Right lobe of liver (tissue), 4 donors: ENCODE data around the gene SLC26A11.

Experiments used
- CTCF ChIP-seq, 4 donors: fragments of 200-600 bp in 3 of 4; fragments of 450-650 bp in 1 of 4; IDR thresholded peaks; one replicate each; pipeline versions ENCODE4 v1.5.1 to v1.8.0; 2016 to 2022; ENCODE audit warnings: antibody characterized with exemption in 4 of 4, mild to moderate bottlenecking in 2 of 4
- POLR2A ChIP-seq: fragments of 450-650 bp; IDR thresholded peaks from one replicate; pipeline ENCODE4 v1.6.1; 2017; ENCODE audit warnings: antibody characterized with exemption, mild to moderate bottlenecking
- donor health status: DM: no; HTN: no; CAD: no.
- donor health status: DM: no; HTN: no; CAD: no.
- donor health status: DM: no; HTN: yes; CAD: no.

- TF ChIP-seq CTCF (IDR thresholded peaks at IDR 0.05) = no peak
- no peak for TF ChIP-seq POLR2A
Observed at GRCh38 chr17:80233202-80233601, 13.0 kb downstream of the SLC26A11 start.
